ENCODE data around the gene ZNF438. TPM values are rescaled to one million over a fixed set of nuclear protein-coding genes. Genes with fewer than 3 reads are reported as not detected.
"Not testable (repeated sequence)": the region's sequence is repeated elsewhere in the genome, so short reads cannot be mapped to it uniquely, and the experiment has no call there.

ZNF438 gene
- total RNA-seq, 2 experiments from 2014 or later = 3.8 to 4.4 TPM

DNA sequence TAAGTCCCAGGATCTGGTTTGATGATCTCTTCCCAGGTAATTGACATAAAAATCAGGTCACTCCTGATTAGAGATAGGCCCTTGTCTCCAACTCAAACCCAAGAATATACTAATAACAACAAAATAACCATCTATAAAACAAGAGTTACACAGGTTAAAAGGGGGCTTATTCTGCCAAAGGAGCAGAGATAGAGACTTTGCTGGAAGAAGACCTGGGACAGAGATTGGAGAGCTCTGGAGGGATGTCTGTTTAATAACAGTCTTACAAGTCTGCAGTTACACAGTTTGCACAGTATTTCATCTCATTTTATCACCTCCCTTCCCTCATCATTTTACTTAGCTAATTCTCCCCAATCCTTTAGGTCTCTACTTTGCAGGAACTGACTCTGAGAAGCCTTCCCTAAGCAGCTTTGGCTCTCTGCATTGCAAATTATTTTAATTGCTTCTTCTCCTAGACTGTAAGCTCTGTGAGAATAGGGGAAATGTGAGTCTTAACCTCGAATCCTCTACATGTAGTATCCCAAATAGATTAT lies 3.7 kb upstream of the ZNF438 start:
- Mint-ChIP-seq H3K36me3 (no peaks in the 10 kb centered on the region), H3K9me3 (ENCODE audit: low read depth) (no peaks in the 10 kb centered on the region), H3K27me3 (no peaks in the 10 kb centered on the region), H3K4me3 (no peak overlapping the region), H3K27ac (no peak overlapping the region), H3K4me1 (peaks cover 17% of the 10 kb centered on the region)
- no peak for DNase-seq
- CTCF ChIA-PET = no interaction called here
- no peak for ATAC-seq

DNA sequence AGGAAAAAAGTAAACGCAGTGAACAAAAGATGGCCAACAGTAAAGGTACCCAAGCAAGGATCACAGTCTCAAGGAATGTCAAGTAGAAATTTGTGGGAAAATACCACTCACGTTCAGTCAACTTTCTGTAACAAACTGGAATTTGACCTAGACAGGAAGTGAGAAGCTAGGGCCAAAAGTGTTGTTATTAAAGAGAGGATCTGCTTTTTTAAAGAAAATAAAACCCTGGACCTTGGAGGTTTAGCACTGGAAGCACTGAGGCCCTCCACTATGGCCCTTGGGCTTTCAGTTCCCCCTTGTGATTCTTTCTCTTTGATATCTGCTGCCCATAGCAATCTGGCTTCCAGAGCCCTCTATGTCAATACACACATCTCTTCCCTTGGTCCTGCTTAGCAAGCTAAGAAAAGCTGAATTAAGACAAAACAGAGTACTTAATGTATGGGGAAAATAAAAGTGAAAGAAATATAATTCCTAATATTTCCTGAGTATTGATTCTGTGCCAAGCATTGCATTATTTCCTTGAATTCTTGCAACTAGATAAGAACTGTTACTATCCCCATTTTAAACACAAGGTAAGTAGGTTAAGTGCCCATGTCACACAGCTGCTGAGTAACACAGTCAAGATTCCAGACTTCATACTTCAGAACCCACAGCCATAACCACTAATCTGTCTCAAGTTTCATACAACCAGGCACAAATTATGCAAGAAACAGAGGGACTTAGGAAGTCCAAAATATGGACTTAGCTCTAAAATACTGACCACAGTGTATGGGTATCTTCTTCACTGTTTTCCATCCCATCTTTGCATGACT lies 2.6 kb upstream of the ZNF438 start:
- CTCF ChIA-PET = interaction anchor here (0.7 to 1.2 kb wide), 4 partner anchors 13 to 347 kb away, joined by 3 to 4 read pairs (median 3); no protein-coding TSS in a partner anchor
- Mint-ChIP-seq H3K4me1 (peaks cover 22% of the 10 kb centered on the region), H3K27ac (no peak overlapping the region), H3K4me3 (no peak overlapping the region), H3K27me3 (no peaks in the 10 kb centered on the region), H3K36me3 (no peaks in the 10 kb centered on the region), H3K9me3 (ENCODE audit: low read depth) (no peaks in the 10 kb centered on the region)
- ATAC-seq (no peak), DNase-seq (no peak)

DNA sequence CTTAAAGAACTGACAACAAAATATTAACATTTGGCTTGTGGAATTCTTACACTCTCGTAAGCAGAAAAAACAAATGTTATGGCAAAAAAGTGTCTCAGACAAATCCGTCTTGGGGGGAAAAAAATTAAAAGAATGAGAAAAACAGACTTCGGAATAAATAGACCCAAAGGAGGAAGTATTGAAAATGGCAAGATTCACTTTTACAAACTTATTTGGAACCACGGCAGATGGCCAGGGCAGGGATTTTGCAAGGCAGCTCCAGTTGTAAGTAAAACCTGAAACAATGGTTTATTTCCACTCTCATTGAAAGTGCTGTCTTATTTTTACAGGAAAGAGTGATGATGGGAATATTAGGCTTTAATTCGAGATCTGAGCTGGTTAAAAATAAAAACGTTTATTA lies 1.5 kb upstream of the ZNF438 start:
- H3K27me3 Mint-ChIP-seq = no peaks in the 10 kb centered on the region
- peak overlapping the region; percentile 81 for H3K4me3 Mint-ChIP-seq
- ATAC-seq = no peak
- no peak for DNase-seq
- no peaks in the 10 kb centered on the region for H3K36me3 Mint-ChIP-seq
- CTCF ChIA-PET = interaction anchor here (0.7 kb wide), 1 partner anchor 362 kb away, joined by 4 read pairs; no protein-coding TSS in a partner anchor
- no peaks in the 10 kb centered on the region for H3K9me3 Mint-ChIP-seq (ENCODE audit: low read depth)
- no peak overlapping the region for H3K27ac Mint-ChIP-seq
- peaks cover 17% of the 10 kb centered on the region for H3K4me1 Mint-ChIP-seq

DNA sequence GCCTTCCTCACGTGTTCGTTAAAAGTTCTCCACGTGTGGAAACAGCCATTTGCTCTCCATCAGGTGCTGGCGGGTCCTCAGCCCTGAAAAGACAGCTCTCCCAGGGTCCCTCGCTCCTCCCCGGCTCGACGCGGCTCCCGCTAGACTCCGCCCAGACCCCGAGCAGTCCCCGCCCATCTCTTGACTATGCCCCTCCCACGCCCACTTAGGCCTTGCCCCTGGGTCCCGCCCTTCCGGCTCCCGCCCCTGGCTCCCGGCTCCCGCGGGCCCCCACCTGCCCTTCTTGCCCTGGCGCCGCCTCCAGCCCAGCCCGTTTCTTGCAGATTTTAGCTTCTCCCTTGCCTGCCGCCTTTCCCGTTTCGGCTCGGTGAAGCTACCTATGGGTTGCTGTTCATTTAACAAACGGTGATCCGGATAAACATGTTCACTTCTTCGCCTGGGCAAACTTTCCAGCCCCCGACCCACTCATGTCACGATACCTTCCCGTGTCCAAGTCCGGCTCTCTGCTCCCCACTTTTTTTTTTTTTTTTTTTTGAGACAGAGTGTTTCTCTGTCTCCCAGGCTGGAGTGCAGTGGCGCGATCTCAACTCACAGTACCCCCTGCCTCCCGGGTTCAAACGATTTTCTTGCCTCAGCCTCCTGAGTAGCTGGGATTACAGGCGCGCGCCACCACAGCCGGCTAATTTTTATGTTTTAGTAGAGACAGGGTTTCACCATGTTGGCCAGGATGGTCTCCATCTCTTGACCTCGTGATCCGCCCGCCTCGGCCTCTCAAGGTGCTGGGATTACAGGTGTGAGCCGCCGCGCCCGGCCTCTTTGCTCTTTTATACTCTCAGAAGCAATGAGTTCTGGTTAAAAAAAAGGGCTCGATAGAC lies 830 bp upstream of the ZNF438 start:
- Mint-ChIP-seq H3K4me3 (peak overlapping the region; percentile 81), H3K36me3 (no peaks in the 10 kb centered on the region), H3K27ac (peak overlapping the region; percentile 97), H3K9me3 (ENCODE audit: low read depth) (peaks cover under 1% of the 10 kb centered on the region), H3K27me3 (no peaks in the 10 kb centered on the region), H3K4me1 (peaks cover 17% of the 10 kb centered on the region)
- DNase-seq (peak; percentile 95), ATAC-seq (peak; percentile 86)
- CTCF ChIA-PET = interaction anchor here (0.7 to 2.4 kb wide), 29 partner anchors 8 to 776 kb away, joined by 3 to 16 read pairs (median 4); no protein-coding TSS in a partner anchor

DNA sequence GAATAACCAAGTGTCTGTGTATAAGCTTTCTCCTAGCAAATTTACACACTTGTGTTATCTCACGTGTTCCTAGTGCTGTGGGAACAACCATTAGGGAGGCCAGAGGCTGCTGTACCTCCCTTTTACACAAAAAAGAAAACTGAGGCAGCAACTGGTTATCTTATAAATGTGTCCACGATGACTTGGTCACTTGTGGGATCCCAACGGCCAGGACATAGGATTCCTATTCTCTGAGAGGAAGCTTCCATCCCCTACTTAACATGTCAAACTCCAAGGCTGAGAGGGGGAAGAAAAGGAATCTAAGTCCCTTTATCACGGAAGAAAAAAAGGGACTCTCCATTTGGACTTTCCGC lies 484 bp downstream of the ZNF438 start:
- Mint-ChIP-seq H3K27ac (peak overlapping the region; percentile 94), H3K36me3 (no peaks in the 10 kb centered on the region), H3K4me1 (peaks cover 17% of the 10 kb centered on the region), H3K4me3 (peak overlapping the region; percentile 81), H3K9me3 (ENCODE audit: low read depth) (peaks cover 2% of the 10 kb centered on the region), H3K27me3 (no peaks in the 10 kb centered on the region)
- CTCF ChIA-PET = interaction anchor here (0.5 to 2.4 kb wide), 19 partner anchors 10 to 777 kb away, joined by 3 to 16 read pairs (median 4); no protein-coding TSS in a partner anchor
- DNase-seq (no peak), ATAC-seq (no peak)

DNA sequence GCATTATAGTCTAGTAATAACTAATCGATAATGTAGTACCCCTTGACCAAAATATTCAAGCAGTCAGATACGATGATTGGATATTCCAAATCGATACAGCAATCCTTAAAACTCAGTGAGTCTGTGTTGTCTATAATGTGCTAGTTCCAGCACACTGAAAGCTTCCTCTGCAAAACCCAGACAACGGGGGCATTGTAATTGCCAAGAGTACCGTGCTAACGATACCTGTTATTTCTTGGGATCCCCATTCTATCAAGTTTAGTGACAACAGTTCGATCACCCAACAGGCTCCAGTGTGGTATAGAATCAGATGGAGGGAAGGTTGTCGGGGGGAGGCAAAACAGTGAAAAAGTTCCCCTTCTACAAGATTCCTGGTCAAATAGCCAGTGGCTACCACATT lies 865 bp downstream of the ZNF438 start:
- CTCF ChIA-PET = interaction anchor here (0.9 to 2.4 kb wide), 3 partner anchors 10 to 247 kb away, joined by 4 to 16 read pairs (median 14); no protein-coding TSS in a partner anchor
- Mint-ChIP-seq H3K4me3 (peak overlapping the region; percentile 81), H3K36me3 (no peaks in the 10 kb centered on the region), H3K27ac (peak overlapping the region; percentile 69), H3K9me3 (ENCODE audit: low read depth) (peaks cover 2% of the 10 kb centered on the region), H3K4me1 (peaks cover 17% of the 10 kb centered on the region), H3K27me3 (no peaks in the 10 kb centered on the region)
- DNase-seq = no peak
- ATAC-seq = no peak

DNA sequence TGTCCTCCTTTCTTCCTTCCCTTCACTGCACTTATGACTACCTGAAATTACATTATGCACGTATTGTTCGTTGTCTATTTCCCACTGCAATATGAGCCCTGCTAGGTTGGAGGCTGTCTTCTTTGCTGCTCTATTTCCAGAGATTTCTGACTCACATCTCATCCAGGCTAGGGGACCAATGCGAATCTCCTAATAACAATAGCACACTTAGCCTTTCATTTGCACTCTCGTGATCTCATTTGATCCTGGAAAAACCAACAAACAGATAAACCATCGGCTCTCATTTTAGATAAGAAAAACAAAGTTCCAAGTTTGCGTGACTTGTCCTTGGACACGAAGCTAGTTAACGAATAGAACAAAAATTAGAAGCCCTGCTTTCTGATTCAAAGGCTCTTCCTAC lies 1.4 kb downstream of the ZNF438 start:
- peaks cover 2% of the 10 kb centered on the region for H3K9me3 Mint-ChIP-seq (ENCODE audit: low read depth)
- H3K27me3 Mint-ChIP-seq = no peaks in the 10 kb centered on the region
- CTCF ChIA-PET = interaction anchor here (0.9 to 2.4 kb wide), 2 partner anchors 9 to 32 kb away, joined by 4 to 16 read pairs; no protein-coding TSS in a partner anchor
- H3K4me1 Mint-ChIP-seq = peaks cover 17% of the 10 kb centered on the region
- DNase-seq (no peak), ATAC-seq (no peak)
- H3K27ac Mint-ChIP-seq = no peak overlapping the region
- H3K36me3 Mint-ChIP-seq = no peaks in the 10 kb centered on the region
- H3K4me3 Mint-ChIP-seq = no peak overlapping the region

DNA sequence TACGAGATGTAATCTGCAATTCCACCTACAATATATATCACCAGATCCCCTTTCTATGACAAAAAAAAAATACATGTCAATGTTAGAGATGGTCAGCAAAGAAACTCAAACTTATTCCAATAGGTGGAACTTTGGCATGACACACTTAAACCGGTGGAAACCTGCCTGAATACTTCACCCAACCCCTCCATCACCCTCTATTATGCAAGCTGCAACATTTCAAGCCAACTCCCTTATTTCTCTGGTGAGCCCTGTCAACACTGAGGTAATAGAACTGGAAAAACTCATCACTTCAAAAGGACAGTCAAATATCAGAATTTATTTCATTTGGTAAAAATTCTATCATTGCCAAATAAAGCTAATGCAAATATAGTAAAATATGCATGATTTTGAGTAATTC lies 3.6 kb downstream of the ZNF438 start:
- no peaks in the 10 kb centered on the region for H3K36me3 Mint-ChIP-seq
- DNase-seq (no peak), ATAC-seq (no peak)
- no peaks in the 10 kb centered on the region for H3K27me3 Mint-ChIP-seq
- H3K9me3 Mint-ChIP-seq (ENCODE audit: low read depth) = peaks cover 2% of the 10 kb centered on the region
- CTCF ChIA-PET = interaction anchor here (0.6 to 1.4 kb wide), 3 partner anchors 243 to 277 kb away, joined by 3 read pairs; no protein-coding TSS in a partner anchor
- no peak overlapping the region for H3K4me3 Mint-ChIP-seq
- no peak overlapping the region for H3K27ac Mint-ChIP-seq
- H3K4me1 Mint-ChIP-seq = peaks cover 14% of the 10 kb centered on the region

DNA sequence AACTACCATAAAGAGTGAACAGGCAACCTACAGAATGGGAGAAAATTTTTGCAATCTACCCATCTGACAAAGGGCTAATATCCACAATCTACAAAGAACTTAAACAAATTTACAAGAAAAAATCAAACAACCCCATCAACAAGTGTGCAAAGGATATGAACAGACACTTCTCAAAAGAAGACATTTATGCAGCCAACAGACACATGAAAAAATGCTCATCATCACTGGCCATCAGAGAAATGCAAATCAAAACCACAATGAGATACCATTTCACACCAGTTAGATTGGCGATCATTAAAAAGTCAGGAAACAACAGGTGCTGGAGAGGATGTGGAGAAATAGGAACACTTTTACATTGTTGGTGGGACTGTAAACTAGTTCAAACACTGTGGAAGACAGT lies 5.4 kb downstream of the ZNF438 start:
- H3K27ac Mint-ChIP-seq; ATAC-seq; H3K27me3 Mint-ChIP-seq; H3K9me3 Mint-ChIP-seq (ENCODE audit: low read depth); H3K4me3 Mint-ChIP-seq; H3K36me3 Mint-ChIP-seq; DNase-seq; CTCF ChIA-PET: not testable (repeated sequence)
- peaks cover 12% of the 10 kb centered on the region for H3K4me1 Mint-ChIP-seq

DNA sequence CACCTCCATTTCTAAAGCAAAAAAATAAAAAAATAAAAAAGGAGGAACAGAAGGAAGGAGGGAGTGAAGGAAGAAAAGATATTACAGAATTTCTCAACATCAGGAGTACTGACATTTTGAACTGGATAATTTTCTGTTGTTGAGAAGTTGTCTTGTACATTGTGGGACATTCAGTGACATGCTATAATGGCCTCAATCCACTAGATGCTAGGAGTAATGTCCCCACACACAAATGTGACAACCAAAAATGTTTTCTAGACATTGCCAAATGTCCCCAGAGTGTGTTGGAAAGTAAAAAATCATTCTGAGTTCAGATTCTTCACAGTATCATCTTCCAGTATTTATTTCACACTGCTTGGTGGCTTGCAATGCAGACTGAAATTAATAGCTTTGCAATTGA lies 6.5 kb downstream of the ZNF438 start:
- no peak for ATAC-seq
- peaks cover 2% of the 10 kb centered on the region for H3K9me3 Mint-ChIP-seq (ENCODE audit: low read depth)
- no peak overlapping the region for H3K27ac Mint-ChIP-seq
- DNase-seq = no peak
- peaks cover 3% of the 10 kb centered on the region for H3K4me1 Mint-ChIP-seq
- peaks cover 1% of the 10 kb centered on the region for H3K36me3 Mint-ChIP-seq
- no peak overlapping the region for H3K4me3 Mint-ChIP-seq
- CTCF ChIA-PET = interaction anchor here (1.1 kb wide), 1 partner anchor 26 kb away, joined by 3 read pairs; no protein-coding TSS in a partner anchor
- H3K27me3 Mint-ChIP-seq = no peaks in the 10 kb centered on the region

DNA sequence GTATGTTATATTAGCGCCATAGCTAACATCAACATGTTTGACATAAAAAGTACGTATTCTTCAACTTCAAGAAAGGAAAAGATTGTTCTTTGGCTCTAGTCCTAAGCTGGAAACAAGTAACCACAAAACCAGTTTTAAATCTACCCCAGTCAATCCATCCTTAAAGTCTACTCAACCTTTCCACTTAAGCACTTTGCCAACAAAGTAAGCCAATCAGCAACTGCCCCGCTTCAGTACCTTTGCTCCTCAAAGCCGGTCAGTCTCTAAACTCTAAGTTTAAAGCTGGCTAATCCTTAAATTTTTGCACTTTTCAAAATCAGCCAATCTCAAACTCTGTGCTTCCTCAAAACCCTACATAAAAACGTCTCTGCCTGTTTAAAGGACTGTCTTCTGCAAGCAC lies 8.1 kb downstream of the ZNF438 start:
- Mint-ChIP-seq H3K27me3 (no peaks in the 10 kb centered on the region), H3K36me3 (peaks cover 1% of the 10 kb centered on the region), H3K4me3 (no peak overlapping the region), H3K9me3 (ENCODE audit: low read depth) (peaks cover 2% of the 10 kb centered on the region), H3K27ac (no peak overlapping the region), H3K4me1 (no peaks in the 10 kb centered on the region)
- ATAC-seq (no peak), DNase-seq (no peak)
- CTCF ChIA-PET = interaction anchor here (0.9 kb wide), 1 partner anchor 8 kb away, joined by 3 read pairs; the partner anchor contains the start of gene ZNF438

DNA sequence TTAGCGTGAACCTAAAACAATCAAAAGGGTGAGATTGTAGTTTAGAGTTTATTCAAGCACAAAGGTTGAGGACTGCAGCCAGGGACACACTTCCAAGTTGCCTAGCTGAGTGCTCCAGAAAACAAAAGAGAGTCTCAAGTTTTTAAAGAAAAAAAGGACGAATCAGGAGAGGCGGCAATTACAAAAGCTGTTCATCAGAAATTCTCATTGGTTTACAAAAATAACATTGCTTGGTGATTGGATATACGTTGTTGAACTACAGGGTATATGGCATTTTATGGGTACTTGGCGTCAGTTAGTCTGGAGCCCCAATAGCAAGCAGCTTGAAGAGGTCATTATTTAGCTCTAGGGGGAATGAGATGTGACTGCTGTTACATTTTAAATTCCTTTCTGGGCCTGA lies 11.5 kb downstream of the ZNF438 start:
- peaks cover 1% of the 10 kb centered on the region for H3K36me3 Mint-ChIP-seq
- CTCF ChIA-PET = interaction anchor here (1.0 to 1.2 kb wide), 3 partner anchors 11 to 26 kb away, joined by 3 to 4 read pairs (median 4); partner anchors contain the start of gene ZNF438

DNA sequence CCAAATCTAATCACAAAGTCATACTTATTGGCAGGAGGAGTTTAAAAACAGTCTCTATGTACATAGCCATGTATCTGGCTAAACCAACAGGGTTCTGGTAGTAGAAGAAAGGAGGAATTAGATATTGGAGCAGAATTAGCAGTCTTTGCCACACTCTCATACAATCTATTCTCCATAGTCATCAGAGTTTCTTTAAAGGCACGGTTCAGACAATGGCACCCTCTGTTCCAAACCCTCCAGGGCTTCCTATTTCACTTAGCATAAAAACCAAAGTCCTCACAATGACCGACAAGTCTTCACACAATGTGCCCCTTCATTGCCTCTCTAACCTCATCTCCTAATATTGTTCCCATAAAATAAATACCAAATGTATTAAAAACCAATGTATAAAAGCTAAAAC lies 12.7 kb downstream of the ZNF438 start:
- CTCF ChIA-PET = no interaction called here
- H3K27me3 Mint-ChIP-seq = no peaks in the 10 kb centered on the region
- no peak overlapping the region for H3K27ac Mint-ChIP-seq
- DNase-seq (no peak), ATAC-seq (no peak)
- H3K4me1 Mint-ChIP-seq = no peaks in the 10 kb centered on the region
- H3K36me3 Mint-ChIP-seq = peaks cover 1% of the 10 kb centered on the region
- no peaks in the 10 kb centered on the region for H3K9me3 Mint-ChIP-seq (ENCODE audit: low read depth)
- no peak overlapping the region for H3K4me3 Mint-ChIP-seq

More for the DNA sequence above, 11.5 kb downstream of the ZNF438 start:
- H3K27ac Mint-ChIP-seq = no peak overlapping the region
- no peak for ATAC-seq
- no peak for DNase-seq
- H3K4me1 Mint-ChIP-seq = no peaks in the 10 kb centered on the region
- H3K9me3 Mint-ChIP-seq (ENCODE audit: low read depth) = no peaks in the 10 kb centered on the region
- H3K27me3 Mint-ChIP-seq = no peaks in the 10 kb centered on the region
- no peak overlapping the region for H3K4me3 Mint-ChIP-seq

All from activated CD8-positive, alpha-beta memory T cell treated with anti-CD3 and anti-CD28 coated beads, Interleukin-2, amount 10 ng/mL, durations not matched to agents 7 days and 5 days (primary cell).